Measurements from ENCODE around the gene SELENOF.
"Not testable (repeated sequence)": the region's sequence is repeated elsewhere in the genome, so short reads cannot be mapped to it uniquely, and the experiment has no call there.

DNA sequence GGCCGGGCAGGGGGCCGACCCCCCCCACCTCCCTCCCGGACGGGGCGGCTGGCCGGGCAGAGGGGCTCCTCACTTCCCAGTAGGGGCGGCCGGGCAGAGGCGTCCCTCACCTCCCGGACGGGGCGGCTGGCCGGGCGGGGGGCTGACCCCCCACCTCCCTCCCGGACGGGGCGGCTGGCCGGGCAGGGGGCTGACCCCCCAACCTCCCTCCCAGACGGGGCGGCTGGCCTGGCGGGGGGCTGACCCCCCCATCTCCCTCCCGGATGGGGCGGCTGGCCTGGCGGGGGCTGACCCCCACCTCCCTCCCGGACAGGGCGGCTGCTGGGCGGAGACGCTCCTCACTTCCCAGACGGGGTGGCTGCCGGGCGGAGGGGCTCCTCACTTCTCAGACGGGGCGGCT, 14.5 kb downstream of the SELENOF start:
- TF ChIP-seq, protein P1, sequence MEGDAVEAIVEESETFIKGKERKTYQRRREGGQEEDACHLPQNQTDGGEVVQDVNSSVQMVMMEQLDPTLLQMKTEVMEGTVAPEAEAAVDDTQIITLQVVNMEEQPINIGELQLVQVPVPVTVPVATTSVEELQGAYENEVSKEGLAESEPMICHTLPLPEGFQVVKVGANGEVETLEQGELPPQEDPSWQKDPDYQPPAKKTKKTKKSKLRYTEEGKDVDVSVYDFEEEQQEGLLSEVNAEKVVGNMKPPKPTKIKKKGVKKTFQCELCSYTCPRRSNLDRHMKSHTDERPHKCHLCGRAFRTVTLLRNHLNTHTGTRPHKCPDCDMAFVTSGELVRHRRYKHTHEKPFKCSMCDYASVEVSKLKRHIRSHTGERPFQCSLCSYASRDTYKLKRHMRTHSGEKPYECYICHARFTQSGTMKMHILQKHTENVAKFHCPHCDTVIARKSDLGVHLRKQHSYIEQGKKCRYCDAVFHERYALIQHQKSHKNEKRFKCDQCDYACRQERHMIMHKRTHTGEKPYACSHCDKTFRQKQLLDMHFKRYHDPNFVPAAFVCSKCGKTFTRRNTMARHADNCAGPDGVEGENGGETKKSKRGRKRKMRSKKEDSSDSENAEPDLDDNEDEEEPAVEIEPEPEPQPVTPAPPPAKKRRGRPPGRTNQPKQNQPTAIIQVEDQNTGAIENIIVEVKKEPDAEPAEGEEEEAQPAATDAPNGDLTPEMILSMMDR (conservative IDR thresholded peaks at IDR 0.05 in 1 of 2, IDR thresholded peaks at IDR 0.05 in 1 of 2; ENCODE audit: low read depth in 1 of 2, low read length in 2 of 2), result not testable (repeated sequence)
- TF ChIP-seq EZH2 (IDR thresholded peaks at IDR 0.05; ENCODE audit: low read length, missing control alignments), result not testable (repeated sequence)

Measured in fibroblast of lung (primary cell).